GM12801 (cell line): Measurements from ENCODE around the gene SUFU.

ENCODE experiments used
- TF ChIP-seq, protein P1 (sequence below): IDR thresholded peaks from one replicate; pipeline ENCODE4 v1.5.1; 2011; ENCODE audit warnings: control low read depth; ENCODE audit not compliant: insufficient read length; ENCODE audit errors: extremely low read depth

The SUFU gene

GRCh38 chr10:102661658-102662028 is 157.9 kb downstream of the SUFU start:
- TF ChIP-seq, protein P1, sequence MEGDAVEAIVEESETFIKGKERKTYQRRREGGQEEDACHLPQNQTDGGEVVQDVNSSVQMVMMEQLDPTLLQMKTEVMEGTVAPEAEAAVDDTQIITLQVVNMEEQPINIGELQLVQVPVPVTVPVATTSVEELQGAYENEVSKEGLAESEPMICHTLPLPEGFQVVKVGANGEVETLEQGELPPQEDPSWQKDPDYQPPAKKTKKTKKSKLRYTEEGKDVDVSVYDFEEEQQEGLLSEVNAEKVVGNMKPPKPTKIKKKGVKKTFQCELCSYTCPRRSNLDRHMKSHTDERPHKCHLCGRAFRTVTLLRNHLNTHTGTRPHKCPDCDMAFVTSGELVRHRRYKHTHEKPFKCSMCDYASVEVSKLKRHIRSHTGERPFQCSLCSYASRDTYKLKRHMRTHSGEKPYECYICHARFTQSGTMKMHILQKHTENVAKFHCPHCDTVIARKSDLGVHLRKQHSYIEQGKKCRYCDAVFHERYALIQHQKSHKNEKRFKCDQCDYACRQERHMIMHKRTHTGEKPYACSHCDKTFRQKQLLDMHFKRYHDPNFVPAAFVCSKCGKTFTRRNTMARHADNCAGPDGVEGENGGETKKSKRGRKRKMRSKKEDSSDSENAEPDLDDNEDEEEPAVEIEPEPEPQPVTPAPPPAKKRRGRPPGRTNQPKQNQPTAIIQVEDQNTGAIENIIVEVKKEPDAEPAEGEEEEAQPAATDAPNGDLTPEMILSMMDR: no peak

DNA sequence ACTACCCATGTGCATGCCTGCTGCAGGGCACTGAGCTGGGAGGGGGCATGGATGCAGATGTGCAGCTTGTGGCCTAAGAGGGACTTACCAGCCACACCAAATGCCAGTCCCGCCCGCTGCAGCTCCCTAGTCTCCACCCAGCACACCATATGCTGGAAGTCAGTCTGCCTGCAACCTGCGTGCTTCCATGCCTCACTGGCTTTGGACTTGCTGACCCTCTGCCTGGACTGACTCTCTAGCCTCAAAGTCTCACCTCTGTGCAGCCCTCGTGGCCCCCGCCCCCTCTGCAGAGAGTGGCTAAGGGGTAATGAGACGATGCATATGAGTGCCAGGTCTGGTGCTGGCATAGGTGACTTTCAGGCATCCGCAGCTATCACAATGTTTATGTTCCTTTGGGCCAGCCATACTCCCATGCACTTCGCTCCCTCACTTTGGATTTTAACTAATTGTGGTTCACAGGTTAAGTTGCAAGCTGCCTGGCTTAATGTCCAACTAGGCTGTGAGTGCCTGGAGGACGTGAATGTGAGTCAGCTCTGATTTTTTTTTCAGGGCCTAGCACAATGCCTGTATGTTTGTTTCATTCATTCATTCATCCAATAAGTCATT is 162.2 kb downstream of the SUFU start:
- TF ChIP-seq, protein P1: no peak

- TF ChIP-seq, protein P1: no peak
Observed at GRCh38 chr10:102668326-102669107, 164.7 kb downstream of the SUFU start.

DNA sequence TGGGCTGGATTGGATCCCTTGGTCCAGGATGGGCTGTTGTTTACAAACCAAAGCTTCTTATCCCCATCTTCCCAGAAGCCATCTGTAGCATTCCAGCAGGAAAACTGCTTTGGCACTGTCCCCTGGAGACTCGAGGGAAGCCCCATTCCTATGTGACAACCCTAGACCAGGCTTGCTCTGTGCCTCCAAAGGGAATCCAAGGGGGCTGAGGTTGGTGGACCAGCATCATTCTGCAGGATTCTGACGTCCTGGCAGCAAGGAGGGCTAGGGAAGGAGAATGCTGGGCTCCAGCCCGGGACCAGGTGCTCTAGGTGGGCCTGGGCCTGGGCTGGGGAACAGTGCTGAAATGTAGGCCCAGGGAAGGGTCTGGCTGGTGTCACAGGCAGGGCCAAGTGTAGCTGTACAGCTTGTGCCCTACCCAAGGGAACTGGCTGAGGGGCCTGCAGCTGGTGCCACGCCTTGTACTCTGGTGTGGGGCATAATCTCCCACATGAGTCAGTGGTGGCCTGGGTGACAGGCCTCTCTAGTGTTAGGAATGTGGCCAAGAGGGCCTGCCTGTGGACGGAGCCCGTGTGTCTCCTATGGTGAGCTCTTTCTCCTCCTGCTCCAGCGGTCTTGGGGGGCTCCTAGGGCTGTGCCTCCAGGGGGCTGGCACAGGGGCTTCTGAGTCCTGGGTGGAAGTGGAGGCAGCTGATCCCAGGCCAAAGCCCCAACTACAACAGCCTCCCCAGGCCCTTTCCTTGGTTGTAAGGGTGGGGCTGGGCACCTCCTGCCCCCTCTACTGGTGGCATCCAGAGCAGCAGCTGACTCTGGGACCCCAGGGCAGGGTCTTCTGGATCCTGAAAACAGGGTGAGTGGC is 165.7 kb downstream of the SUFU start:
- TF ChIP-seq, protein P1: no peak

GRCh38 chr10:102670065-102670670 is 166.4 kb downstream of the SUFU start:
- TF ChIP-seq, protein P1: no peak

- TF ChIP-seq, protein P1: no peak
Observed at GRCh38 chr10:102670871-102671434, 167.2 kb downstream of the SUFU start.

- TF ChIP-seq, protein P1: no peak
Observed at GRCh38 chr10:102673236-102673818, 169.6 kb downstream of the SUFU start.
